Caco-2 (cell line): Measurements from ENCODE around the gene SNAPC1. TPM values are rescaled to one million over a fixed set of nuclear protein-coding genes. Genes with fewer than 3 reads are reported as not detected.

ENCODE experiments used
- BruUV-seq: library from RNA; stranded (reverse); fragments of 400-500 nt; replicated peaks from 2 replicates; lab custom pipeline; 2021; lab: Mats Ljungman, UMichigan
- CTCF ChIA-PET: fragments of 300-600 bp; sonication (Branson Sonifier 250); formaldehyde crosslinking; loops from one replicate; lab custom pipeline; 2022; ENCODE audit warnings: antibody characterized with exemption; lab: Charles Lee
- POLR2A ChIA-PET: fragments of 300-600 bp; sonication (Branson Sonifier 250); formaldehyde crosslinking; loops from one replicate; lab custom pipeline; 2022; ENCODE audit warnings: antibody characterized with exemption; lab: Charles Lee
- DNase-seq, 2 experiments: peaks; one replicate each; pipeline versions ENCODE4 v3.0.0 to v3.0.0-alpha.2; 2020 to 2022
- H3K27me3 ChIP-seq: replicated peaks from 2 replicates; pipeline ENCODE4 v1.6.0; 2011; ENCODE audit warnings: low read length; ENCODE audit not compliant: control insufficient read depth, insufficient read depth
- H3K36me3 ChIP-seq: 2 replicates; pipeline ENCODE4 v1.5.1; 2011; ENCODE audit warnings: low read length; ENCODE audit not compliant: control insufficient read depth, insufficient read depth
- H3K4me1 ChIP-seq: fragments of 250-450 bp; sonication (Bioruptor Pico); 2 replicates; pipeline ENCODE4 v1.5.1; 2020; ENCODE audit warnings: mild to moderate bottlenecking
- H3K4me3 ChIP-seq: 2 replicates; pipeline ENCODE4 v1.5.1; 2011; ENCODE audit warnings: low read depth, mild to moderate bottlenecking, control low read depth, low read length
- H3K9me3 ChIP-seq: fragments of 250-450 bp; sonication (Bioruptor Pico); 2 replicates; pipeline ENCODE4 v1.5.1; 2020; ENCODE audit warnings: mild to moderate bottlenecking, moderate library complexity
- H3K27ac Mint-ChIP-seq: one replicate; pipeline ENCODE4 v1.8.0; 2022; ENCODE audit warnings: mixed read lengths; ENCODE audit not compliant: unreplicated experiment
- H3K27me3 Mint-ChIP-seq: one replicate; pipeline ENCODE4 v1.8.0; 2022; ENCODE audit warnings: mixed read lengths; ENCODE audit not compliant: insufficient read depth, unreplicated experiment
- H3K36me3 Mint-ChIP-seq: one replicate; pipeline ENCODE4 v1.8.0; 2022; ENCODE audit warnings: mild to moderate bottlenecking, mixed read lengths; ENCODE audit not compliant: insufficient read depth, unreplicated experiment
- H3K4me1 Mint-ChIP-seq: one replicate; pipeline ENCODE4 v1.8.0; 2022; ENCODE audit warnings: low read depth, mixed read lengths; ENCODE audit not compliant: unreplicated experiment
- H3K4me3 Mint-ChIP-seq: one replicate; pipeline ENCODE4 v1.8.0; 2022; ENCODE audit warnings: mild to moderate bottlenecking, moderate library complexity, mixed read lengths; ENCODE audit not compliant: unreplicated experiment
- H3K9me3 Mint-ChIP-seq: one replicate; pipeline ENCODE4 v1.8.0; 2022; ENCODE audit warnings: mixed read lengths; ENCODE audit not compliant: unreplicated experiment
- CTCF ChIP-seq, 2 experiments: fragments of 200-600 bp in 1 of 2; IDR thresholded peaks; 1 replicate in 1 of 2; 2 replicates in 1 of 2; pipeline versions ENCODE4 v1.5.1 to v1.8.0; 2011 to 2022; ENCODE audit warnings: antibody characterized with exemption in 1 of 2, control low read depth in 1 of 2, inconsistent platforms in 1 of 2, low read depth in 1 of 2, low read length in 1 of 2, mild to moderate bottlenecking in 1 of 2, moderate library complexity in 1 of 2; ENCODE audit not compliant: insufficient read depth in 1 of 2, severe bottlenecking in 1 of 2, unreplicated experiment in 1 of 2
- intact Hi-C: fragments of 100-400 bp; cut with micrococcal nuclease; formaldehyde crosslinking; loops from one replicate; pipeline ENCODE4 v1.10.0; 2022; ENCODE audit not compliant: unreplicated experiment
- total RNA-seq: library from RNA; stranded (reverse); gene quantifications from 2 replicates; pipeline ENCODE4 v1.2.3, GENCODE V29; 2022

SNAPC1 gene
- total RNA-seq, 1 experiment from 2014 or later = 5.1 TPM

GRCh38 chr14:61780125-61780524, 17.9 kb downstream of the SNAPC1 start:
- ChIA-PET CTCF (no interaction called here), POLR2A (no interaction called here)
- H3K36me3 Mint-ChIP-seq = peaks cover 22% of the 10 kb centered on the region

GRCh38 chr14:61797309-61797708, 35.1 kb downstream of the SNAPC1 start:
- no TSS peak for BruUV-seq
- Histone ChIP-seq H3K36me3 (no peaks in the 10 kb centered on the region), H3K9me3 (no peaks in the 10 kb centered on the region), H3K4me1 (no peaks in the 10 kb centered on the region), H3K4me3 (no peak overlapping the region), H3K27me3 (no peaks in the 10 kb centered on the region)
- no peaks in the 10 kb centered on the region for H3K4me1 Mint-ChIP-seq
- H3K27ac Mint-ChIP-seq = no peak overlapping the region
- POLR2A ChIA-PET = no interaction called here
- no peak for TF ChIP-seq CTCF (IDR thresholded peaks at IDR 0.05; ENCODE audit: insufficient read depth in 1 of 2, low read depth in 1 of 2, low read length in 1 of 2, severe bottlenecking in 1 of 2, unreplicated experiment in 1 of 2)
- H3K27me3 Mint-ChIP-seq = no peaks in the 10 kb centered on the region
- H3K4me3 Mint-ChIP-seq = no peak overlapping the region
- no peaks in the 10 kb centered on the region for H3K9me3 Mint-ChIP-seq
- no peak for DNase-seq
- intact Hi-C loops = no loop called here
- CTCF ChIA-PET = no interaction called here
- no peaks in the 10 kb centered on the region for H3K36me3 Mint-ChIP-seq

More at GRCh38 chr14:61780125-61780524, 17.9 kb downstream of the SNAPC1 start:
- no peaks in the 10 kb centered on the region for H3K9me3 ChIP-seq
- no peaks in the 10 kb centered on the region for H3K27me3 ChIP-seq
- no peak overlapping the region for H3K4me3 Mint-ChIP-seq
- no peaks in the 10 kb centered on the region for H3K27me3 Mint-ChIP-seq
- no peak overlapping the region for H3K4me3 ChIP-seq
- H3K27ac Mint-ChIP-seq = no peak overlapping the region
- TF ChIP-seq CTCF (IDR thresholded peaks at IDR 0.05; ENCODE audit: insufficient read depth in 1 of 2, low read depth in 1 of 2, low read length in 1 of 2, severe bottlenecking in 1 of 2, unreplicated experiment in 1 of 2) = no peak
- H3K4me1 ChIP-seq = no peaks in the 10 kb centered on the region
- no peaks in the 10 kb centered on the region for H3K9me3 Mint-ChIP-seq
- BruUV-seq = no TSS peak
- DNase-seq = no peak
- H3K4me1 Mint-ChIP-seq = no peaks in the 10 kb centered on the region
- intact Hi-C loops = no loop called here
- H3K36me3 ChIP-seq = no peaks in the 10 kb centered on the region; the same call in 1 of the 2 replicates

GRCh38 chr14:61802010-61802568, 39.9 kb downstream of the SNAPC1 start:
- Mint-ChIP-seq H3K36me3 (no peaks in the 10 kb centered on the region), H3K4me3 (no peak overlapping the region), H3K27me3 (no peaks in the 10 kb centered on the region), H3K9me3 (no peaks in the 10 kb centered on the region), H3K27ac (no peak overlapping the region), H3K4me1 (no peaks in the 10 kb centered on the region)
- intact Hi-C loops = no loop called here
- no peak for DNase-seq
- Histone ChIP-seq H3K4me1 (no peaks in the 10 kb centered on the region), H3K27me3 (no peaks in the 10 kb centered on the region), H3K9me3 (no peaks in the 10 kb centered on the region), H3K36me3 (no peaks in the 10 kb centered on the region), H3K4me3 (no peak overlapping the region)
- CTCF ChIA-PET = no interaction called here
- no peak for TF ChIP-seq CTCF (IDR thresholded peaks at IDR 0.05; ENCODE audit: insufficient read depth in 1 of 2, low read depth in 1 of 2, low read length in 1 of 2, severe bottlenecking in 1 of 2, unreplicated experiment in 1 of 2)
- no TSS peak for BruUV-seq
- POLR2A ChIA-PET = no interaction called here
